Natural killer cell (primary cell): Measurements from ENCODE around the gene MC5R. TPM values are rescaled to one million over a fixed set of nuclear protein-coding genes. Genes with fewer than 3 reads are reported as not detected.

Source experiments
- ATAC-seq, 3 donors: fragments of 150-1000 bp in 2 of 3; fragments of 200-7000 bp in 1 of 3; cut with Tn5 transposase; 1 replicate in 1 of 3; 2 replicates in 2 of 3; pipeline ENCODE4 v1.10.0; 2021; ENCODE audit warnings: mild to moderate bottlenecking in 2 of 3, moderate library complexity in 2 of 3
- DNase-seq, 2 donors: peaks; one replicate each; pipeline versions ENCODE4 v3.0.0 to v3.0.0-alpha.2; 2013 to 2021; ENCODE audit warnings: mixed read lengths in 1 of 2
- H3K27ac ChIP-seq: one replicate; pipeline ENCODE4 v1.5.1; 2013; ENCODE audit warnings: mild to moderate bottlenecking, low read length
- H3K27me3 ChIP-seq: one replicate; pipeline ENCODE4 v1.6.1; 2013; ENCODE audit warnings: low read length; ENCODE audit not compliant: control insufficient read depth, insufficient read depth
- H3K36me3 ChIP-seq: one replicate; pipeline ENCODE4 v1.6.1; 2013; ENCODE audit warnings: low read length; ENCODE audit not compliant: control insufficient read depth, insufficient read depth
- H3K4me1 ChIP-seq: one replicate; pipeline ENCODE4 v1.6.1; 2013; ENCODE audit warnings: low read length; ENCODE audit not compliant: control insufficient read depth, insufficient read depth
- H3K4me3 ChIP-seq: one replicate; pipeline ENCODE4 v1.5.1; 2013; ENCODE audit warnings: low read length
- H3K9me3 ChIP-seq: one replicate; pipeline ENCODE4 v1.6.1; 2013; ENCODE audit warnings: low read length; ENCODE audit not compliant: control insufficient read depth, insufficient read depth
- H3K27ac Mint-ChIP-seq, 2 donors: one replicate each; pipeline ENCODE4 v1.8.0; 2022; ENCODE audit warnings: mild to moderate bottlenecking in 2 of 2, mixed read lengths in 2 of 2, moderate library complexity in 1 of 2
- H3K27me3 Mint-ChIP-seq, 2 donors: one replicate each; pipeline ENCODE4 v1.8.0; 2022; ENCODE audit warnings: low read depth in 2 of 2, mixed read lengths in 2 of 2
- H3K36me3 Mint-ChIP-seq: one replicate; pipeline ENCODE4 v1.8.0; 2022; ENCODE audit warnings: mixed read lengths
- H3K4me1 Mint-ChIP-seq, 2 donors: one replicate each; pipeline ENCODE4 v1.8.0; 2022; ENCODE audit warnings: mixed read lengths in 2 of 2
- H3K4me3 Mint-ChIP-seq: one replicate; pipeline ENCODE4 v1.8.0; 2022; ENCODE audit warnings: mild to moderate bottlenecking, moderate library complexity, mixed read lengths
- H3K9me3 Mint-ChIP-seq, 2 donors: one replicate each; pipeline ENCODE4 v1.8.0; 2022; ENCODE audit warnings: mixed read lengths in 2 of 2
- WGBS: methylation state at CpG from one replicate; pipeline ENCODE4 v1.1.7; 2013; ENCODE audit warnings: missing lambda C conversion rate; ENCODE audit not compliant: insufficient coverage; 5-methylcytosine and 5-hydroxymethylcytosine counted together
- intact Hi-C: fragments of 100-400 bp; cut with micrococcal nuclease; formaldehyde crosslinking; loops from one replicate; pipeline ENCODE4 v1.14.2; 2022
- total RNA-seq, 4 donors: library from RNA; stranded (reverse); fragments of 120-200 nt in 1 of 4; gene quantifications; one replicate each; pipeline versions ENCODE4 v1.2.3 to v1.2.4, GENCODE V29; 2013 to 2022
- TF ChIP-seq, protein P1 (sequence below): fragments of 200-600 bp; IDR thresholded peaks from one replicate; pipeline ENCODE4 v1.8.0; 2022; ENCODE audit warnings: antibody characterized with exemption

The MC5R gene
- total RNA-seq, 3 donors from 2014 or later (not counting 1 experiment from before 2014, with no cell fraction given): not detected

DNA sequence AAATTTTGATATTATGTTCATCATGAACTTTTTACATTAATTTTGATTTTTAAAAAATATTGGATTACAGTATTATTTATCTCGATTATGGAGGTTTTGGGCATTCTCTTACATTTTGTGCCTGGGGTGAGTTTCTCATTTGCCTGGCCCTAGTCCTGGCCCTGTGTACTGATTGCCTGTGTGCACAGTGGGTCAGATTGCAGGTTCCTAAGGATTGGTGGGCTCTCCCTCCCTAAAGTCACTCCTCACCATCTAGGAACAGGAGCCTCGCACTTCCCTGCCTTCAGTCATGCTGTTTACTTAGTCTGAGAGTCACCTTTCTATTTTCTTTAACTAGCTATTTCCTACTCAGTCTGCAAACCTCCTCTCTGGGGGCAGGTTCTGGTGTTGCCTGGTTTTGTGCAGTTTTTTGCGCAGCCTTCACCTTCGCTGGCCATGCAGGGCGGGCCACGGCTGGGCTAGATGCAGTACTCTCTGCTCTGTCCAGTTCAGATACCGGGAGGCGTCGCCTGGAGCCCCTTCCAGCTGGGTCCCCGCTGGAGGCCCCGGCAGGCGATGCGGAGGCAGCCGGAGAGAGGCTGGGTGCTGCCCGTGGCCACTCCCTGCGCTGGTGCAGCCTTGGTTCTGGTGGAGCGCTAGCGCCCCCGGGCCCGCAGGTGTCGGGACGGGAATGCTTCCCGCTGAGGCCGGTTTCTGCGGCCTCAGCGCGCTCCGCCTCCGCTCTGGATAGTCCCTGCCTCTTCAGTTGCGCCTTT lies 23.3 kb upstream of the MC5R start:
- peaks cover 12% of the 10 kb centered on the region for H3K27me3 ChIP-seq
- peaks cover 46 to 82% of the 10 kb centered on the region in 2 donors for H3K27me3 Mint-ChIP-seq
- H3K4me1 Mint-ChIP-seq: peaks cover 5 to 9% of the 10 kb centered on the region in 2 donors
- 16% methylated on average over 30 of the region's 30 CpGs for WGBS
- peak in 1 of 3 donors; percentile 43 for ATAC-seq
- H3K27ac ChIP-seq: no peak overlapping the region
- intact Hi-C loops: no loop called here
- H3K36me3 ChIP-seq: no peaks in the 10 kb centered on the region
- no peak overlapping the region for H3K27ac Mint-ChIP-seq
- no peak overlapping the region for H3K4me3 ChIP-seq
- no peaks in the 10 kb centered on the region for H3K36me3 Mint-ChIP-seq
- no peaks in the 10 kb centered on the region for H3K9me3 ChIP-seq
- peak in 1 of 2 donors; percentile 56 for DNase-seq
- peaks cover 3% of the 10 kb centered on the region for H3K4me1 ChIP-seq
- H3K4me3 Mint-ChIP-seq: no peak overlapping the region
- H3K9me3 Mint-ChIP-seq: no peaks in the 10 kb centered on the region
- TF ChIP-seq, protein P1, sequence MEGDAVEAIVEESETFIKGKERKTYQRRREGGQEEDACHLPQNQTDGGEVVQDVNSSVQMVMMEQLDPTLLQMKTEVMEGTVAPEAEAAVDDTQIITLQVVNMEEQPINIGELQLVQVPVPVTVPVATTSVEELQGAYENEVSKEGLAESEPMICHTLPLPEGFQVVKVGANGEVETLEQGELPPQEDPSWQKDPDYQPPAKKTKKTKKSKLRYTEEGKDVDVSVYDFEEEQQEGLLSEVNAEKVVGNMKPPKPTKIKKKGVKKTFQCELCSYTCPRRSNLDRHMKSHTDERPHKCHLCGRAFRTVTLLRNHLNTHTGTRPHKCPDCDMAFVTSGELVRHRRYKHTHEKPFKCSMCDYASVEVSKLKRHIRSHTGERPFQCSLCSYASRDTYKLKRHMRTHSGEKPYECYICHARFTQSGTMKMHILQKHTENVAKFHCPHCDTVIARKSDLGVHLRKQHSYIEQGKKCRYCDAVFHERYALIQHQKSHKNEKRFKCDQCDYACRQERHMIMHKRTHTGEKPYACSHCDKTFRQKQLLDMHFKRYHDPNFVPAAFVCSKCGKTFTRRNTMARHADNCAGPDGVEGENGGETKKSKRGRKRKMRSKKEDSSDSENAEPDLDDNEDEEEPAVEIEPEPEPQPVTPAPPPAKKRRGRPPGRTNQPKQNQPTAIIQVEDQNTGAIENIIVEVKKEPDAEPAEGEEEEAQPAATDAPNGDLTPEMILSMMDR: no peak

DNA sequence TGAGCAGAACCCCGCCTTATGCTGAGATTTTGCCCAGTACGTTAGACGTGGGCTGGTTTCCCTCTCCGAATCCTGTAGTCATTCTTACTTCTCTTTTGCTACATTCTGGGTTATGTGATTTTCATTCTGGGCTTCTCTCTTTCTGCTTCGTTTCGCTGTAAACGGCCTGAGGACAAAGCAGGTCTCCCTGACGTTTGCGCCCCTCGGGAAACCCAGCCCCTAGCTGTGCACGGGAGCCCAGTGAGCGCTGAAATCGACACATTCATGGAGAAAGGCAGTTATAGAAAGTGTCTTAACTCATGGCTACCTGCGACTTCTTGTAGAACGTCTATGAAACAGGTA lies 22.7 kb upstream of the MC5R start:
- 5% methylated on average over 13 of the region's 15 CpGs for WGBS
- H3K36me3 Mint-ChIP-seq: no peaks in the 10 kb centered on the region

DNA sequence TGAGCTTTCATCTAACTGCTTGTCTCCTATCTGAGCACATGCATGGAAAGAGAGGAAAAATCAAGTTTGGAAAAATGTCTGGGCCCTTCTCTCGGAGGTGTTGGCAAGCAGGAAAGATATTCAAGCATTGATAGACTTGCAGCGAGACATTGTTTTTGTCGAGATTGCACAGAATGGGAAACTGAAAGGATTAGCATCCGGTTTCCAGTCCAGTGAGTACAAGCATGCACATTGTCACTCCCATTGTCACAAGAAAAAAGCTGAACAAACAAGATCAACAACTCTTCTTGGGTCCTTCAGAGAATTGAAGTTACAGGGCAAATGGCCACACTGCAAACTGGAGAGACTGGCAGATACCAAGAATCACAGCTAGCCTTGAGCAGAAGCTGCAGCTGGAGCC lies 19.6 kb upstream of the MC5R start:
- intact Hi-C loops: no loop called here

More for the DNA sequence above, 22.7 kb upstream of the MC5R start:
- ATAC-seq (no peak), DNase-seq (no peak)
- Histone ChIP-seq H3K27ac (no peak overlapping the region), H3K9me3 (no peaks in the 10 kb centered on the region), H3K4me1 (peaks cover 3% of the 10 kb centered on the region), H3K4me3 (no peak overlapping the region), H3K36me3 (no peaks in the 10 kb centered on the region), H3K27me3 (peaks cover 12% of the 10 kb centered on the region)
- Mint-ChIP-seq H3K27me3 (peaks cover 51 to 85% of the 10 kb centered on the region in 2 donors), H3K4me1 (peaks cover 5 to 9% of the 10 kb centered on the region in 2 donors), H3K4me3 (no peak overlapping the region), H3K27ac (no peak overlapping the region), H3K9me3 (no peaks in the 10 kb centered on the region)
- intact Hi-C loops: no loop called here
- TF ChIP-seq, protein P1: no peak

More for the DNA sequence above, 19.6 kb upstream of the MC5R start:
- Mint-ChIP-seq H3K9me3 (no peaks in the 10 kb centered on the region), H3K27me3 (peaks cover 38 to 66% of the 10 kb centered on the region in 2 donors), H3K4me3 (no peak overlapping the region), H3K27ac (no peak overlapping the region), H3K4me1 (peaks cover 5 to 9% of the 10 kb centered on the region in 2 donors), H3K36me3 (no peaks in the 10 kb centered on the region)
- ATAC-seq (no peak), DNase-seq (no peak)
- 61% methylated on average over 4 of the region's 4 CpGs for WGBS
- TF ChIP-seq, protein P1: no peak
- Histone ChIP-seq H3K4me1 (peaks cover 3% of the 10 kb centered on the region), H3K4me3 (no peak overlapping the region), H3K9me3 (no peaks in the 10 kb centered on the region), H3K27ac (no peak overlapping the region), H3K27me3 (peaks cover 9% of the 10 kb centered on the region), H3K36me3 (no peaks in the 10 kb centered on the region)
